HG02840 (cell line): ENCODE measurements around the gene PTRH1.

Experiments
- ATAC-seq: cut with Tn5 transposase; IDR thresholded peaks from one replicate; pipeline ENCODE4 v1.9.1; 2021; ENCODE audit warnings: mild to moderate bottlenecking, moderate library complexity, moderate number of reproducible peaks; ENCODE audit not compliant: unreplicated experiment, low FRiP score

PTRH1 gene

DNA sequence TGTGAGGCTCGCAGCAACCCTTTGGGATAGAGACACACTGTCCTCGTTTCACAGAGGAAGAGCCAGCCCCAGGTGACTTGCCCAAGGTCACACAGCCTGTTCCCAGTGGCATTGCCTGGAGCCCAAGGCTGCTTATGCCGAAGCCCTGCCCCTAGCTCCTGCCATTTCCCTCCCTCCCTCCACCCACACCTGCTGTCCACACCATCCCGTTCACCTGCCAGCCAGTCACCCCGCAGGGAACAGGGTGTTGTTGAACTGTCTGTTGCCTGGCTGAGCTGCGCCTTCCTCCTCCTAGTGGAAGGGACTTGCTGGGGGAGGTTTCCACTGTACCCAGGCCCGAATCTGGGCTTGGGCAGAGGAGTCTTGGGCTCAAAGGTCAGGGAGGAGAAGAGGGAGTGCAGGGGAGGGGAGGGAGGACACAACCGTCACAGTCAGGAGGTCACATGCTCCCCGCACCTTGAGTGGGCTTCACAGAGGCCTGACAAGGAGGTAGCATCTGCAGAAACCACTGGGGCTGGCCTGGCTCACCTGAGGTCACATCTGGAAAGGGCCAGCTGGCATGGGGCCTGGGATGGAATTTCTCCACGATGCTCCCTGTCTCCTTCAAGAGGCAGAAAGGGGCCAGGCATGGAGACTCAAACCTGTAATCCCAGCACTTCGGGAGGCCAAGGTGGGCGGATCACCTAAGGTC lies 6.7 kb upstream of the PTRH1 start:
- ATAC-seq = no peak

- no peak for ATAC-seq
These were observed 5.9 kb upstream of the PTRH1 start for GRCh38 chr9:127721391-127721821.

GRCh38 chr9:127720865-127721227 lies 5.4 kb upstream of the PTRH1 start:
- no peak for ATAC-seq

- no peak for ATAC-seq
These were observed 4.8 kb upstream of the PTRH1 start for GRCh38 chr9:127720031-127720864.

DNA sequence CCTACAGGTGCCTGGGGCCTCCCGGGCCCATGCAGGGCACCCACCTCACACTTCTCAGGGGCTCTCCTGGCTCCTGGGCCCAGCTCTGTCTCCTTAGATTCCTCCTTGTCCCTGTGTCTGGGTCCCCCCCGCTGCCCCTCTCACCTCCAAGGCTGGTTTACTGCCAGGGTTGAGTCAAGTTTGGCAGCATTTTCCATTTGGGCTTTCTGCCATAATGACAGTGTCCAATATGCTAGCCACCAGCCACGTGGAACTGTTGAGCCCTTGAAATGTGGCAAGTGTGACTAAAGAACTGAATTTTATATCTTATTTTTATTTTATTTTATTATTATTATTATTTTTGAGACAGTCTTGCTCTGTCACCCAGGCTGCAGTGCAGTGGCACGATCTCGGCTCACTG lies 2.3 kb upstream of the PTRH1 start:
- no peak for ATAC-seq

DNA sequence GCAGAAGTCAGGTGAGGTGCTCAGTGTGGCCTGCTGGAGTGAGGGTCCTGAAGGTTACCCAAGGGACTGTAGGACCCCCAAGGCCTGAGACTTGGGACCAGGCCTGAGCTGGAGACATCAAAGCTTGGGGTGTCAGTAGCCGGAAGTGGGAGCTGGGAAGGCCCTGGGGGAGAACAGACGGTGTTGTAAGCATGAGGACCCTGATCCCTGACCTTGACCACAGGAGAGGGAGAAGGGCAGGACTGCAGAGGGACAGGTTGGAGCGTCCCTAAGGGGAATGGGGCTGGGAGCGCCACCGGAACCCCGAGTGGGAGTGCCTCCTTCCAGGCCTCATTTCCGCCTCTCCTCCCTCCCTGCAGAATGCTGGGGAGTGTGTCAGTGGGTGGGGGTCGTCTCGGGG lies 949 bp upstream of the PTRH1 start:
- no peak for ATAC-seq

DNA sequence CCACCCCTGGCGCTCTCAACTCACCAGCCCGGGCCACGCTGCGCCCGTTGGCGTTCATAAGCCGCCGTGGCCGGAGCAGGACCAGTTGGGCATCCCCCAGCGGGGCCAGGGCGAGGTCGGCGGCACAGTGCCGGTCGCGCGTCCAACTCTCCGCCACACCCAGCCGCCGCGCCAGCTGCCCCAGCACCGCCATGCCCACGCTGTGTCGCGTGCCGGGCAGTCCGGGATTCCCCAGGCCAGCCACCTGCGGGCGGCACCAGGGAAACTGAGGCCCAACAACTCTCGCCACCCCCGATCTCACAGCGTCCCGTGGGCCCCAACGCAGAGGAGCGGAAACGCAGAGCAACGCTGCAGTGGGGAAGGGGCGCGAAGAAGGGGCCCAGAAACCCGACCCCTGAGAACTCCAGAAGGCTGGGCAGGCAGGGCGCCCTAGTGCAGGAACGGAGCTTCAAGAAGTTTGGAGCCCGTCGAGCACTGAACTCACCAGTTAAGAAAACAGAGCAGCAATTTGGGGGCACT lies 453 bp downstream of the PTRH1 start:
- no peak for ATAC-seq

DNA sequence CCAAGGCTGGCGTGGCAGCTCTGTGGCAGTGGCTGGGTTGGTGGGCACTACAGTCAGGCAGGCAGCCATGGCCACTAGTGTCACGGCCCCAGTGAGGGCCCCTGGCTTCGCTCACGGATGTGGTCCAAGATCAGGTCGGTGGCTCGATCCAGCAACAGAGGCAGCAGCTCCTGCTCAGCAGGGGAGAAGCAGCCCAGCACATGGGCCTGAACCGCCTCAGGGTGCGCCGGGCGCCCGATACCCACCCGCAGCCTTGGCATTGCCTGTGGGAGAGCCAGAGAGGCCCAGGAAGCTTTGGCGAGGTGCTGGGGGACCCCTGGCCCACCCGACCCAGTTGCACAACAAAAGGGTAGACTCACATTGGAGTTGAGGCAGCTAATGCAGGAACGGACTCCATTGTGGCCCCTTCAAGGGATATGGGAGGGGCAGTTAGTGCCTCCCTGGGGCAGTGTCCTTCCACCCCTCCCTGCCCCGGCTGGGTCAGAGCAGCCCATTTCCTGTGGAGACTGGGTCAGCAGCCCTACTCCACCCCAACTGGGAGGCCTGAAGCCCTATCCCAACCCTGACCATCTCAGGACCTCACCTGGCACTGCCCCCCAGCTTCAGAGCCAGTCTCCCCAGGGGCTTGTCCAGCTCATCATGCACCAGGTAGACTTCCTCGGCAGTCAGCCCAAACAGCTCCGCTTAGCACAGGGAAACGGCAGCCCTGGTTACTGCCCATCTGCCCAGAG lies 1.3 kb downstream of the PTRH1 start:
- no peak for ATAC-seq

- no peak for ATAC-seq
These were observed 2.6 kb downstream of the PTRH1 start for GRCh38 chr9:127712867-127713266.

GRCh38 chr9:127712371-127712770 lies 3.1 kb downstream of the PTRH1 start:
- no peak for ATAC-seq

DNA sequence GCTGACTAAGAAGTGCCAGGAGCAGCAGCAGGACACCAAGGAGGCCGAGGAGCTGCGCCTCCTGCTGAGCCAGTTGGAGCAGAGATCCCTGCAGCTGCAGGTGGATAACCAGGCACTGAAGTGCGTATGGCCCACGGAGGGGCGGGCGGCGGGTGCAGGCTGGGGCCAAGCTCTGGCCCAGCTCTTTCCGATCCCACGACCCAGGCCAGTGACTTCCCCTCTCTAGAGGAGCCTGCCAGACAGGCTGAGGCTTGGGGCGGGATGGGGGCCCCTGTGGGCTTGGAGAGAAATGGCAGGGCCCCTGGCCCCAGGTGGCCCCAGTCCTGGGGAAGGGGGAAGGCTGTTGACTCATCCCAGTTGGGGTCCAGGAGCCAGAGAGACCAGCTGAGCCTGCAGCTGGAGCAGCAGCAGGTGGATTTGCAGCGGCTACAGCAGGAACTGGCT lies 3.6 kb downstream of the PTRH1 start:
- ATAC-seq = no peak

- no peak for ATAC-seq
These were observed 4.2 kb downstream of the PTRH1 start for GRCh38 chr9:127711226-127711701.

GRCh38 chr9:127710204-127710783 lies 5.2 kb downstream of the PTRH1 start:
- ATAC-seq = no peak

DNA sequence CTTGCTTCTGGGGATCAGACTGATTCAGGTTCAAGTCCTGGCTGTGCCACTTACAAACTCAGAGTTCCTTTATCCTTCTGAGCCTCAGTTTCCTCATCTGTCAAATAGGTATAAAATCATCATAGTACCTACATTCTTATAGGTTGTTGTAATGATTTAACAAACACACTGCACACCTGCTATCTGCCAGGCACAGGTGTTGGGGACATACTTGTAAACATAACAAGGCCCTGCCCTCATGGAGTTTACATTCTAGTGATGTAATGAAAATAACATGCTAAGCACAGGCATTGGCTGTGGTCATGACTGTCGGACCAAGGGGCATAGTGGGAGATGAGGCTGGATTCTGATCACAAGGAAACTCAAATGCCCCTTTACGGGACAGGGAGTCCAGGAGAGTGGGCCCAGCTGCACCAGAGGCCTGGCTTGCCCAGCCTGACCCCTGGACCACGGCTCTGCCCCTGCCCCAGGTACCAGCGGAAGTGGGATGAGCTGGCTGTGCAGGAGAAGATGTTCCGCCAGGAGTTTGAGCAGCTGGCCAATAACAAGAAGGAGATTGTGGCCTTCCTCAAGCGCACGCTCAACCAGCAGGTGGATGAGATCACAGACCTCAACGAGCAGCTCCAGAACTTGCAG lies 6.4 kb downstream of the PTRH1 start:
- ATAC-seq = no peak

GRCh38 chr9:127707766-127708165 lies 7.7 kb downstream of the PTRH1 start:
- ATAC-seq = no peak

DNA sequence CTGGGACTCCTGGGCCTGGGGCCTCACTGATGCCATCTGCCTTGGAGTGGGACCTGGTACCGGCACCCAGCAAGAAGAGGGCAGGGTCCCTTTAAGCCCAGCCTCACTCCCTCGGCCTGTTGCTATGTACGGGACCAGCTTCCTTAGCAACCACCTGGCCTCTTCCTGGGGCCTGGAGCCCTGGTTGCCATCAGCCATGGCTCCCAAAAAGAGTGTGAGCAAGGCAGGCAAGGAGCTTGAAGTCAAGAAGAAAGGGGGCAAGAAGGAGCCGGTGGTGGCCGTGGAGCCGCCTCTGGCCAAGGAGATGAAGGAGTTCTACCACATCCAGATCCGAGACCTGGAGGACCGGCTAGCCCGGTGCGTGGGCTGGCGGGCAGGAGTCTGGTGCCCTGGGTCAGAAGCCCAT lies 8.6 kb downstream of the PTRH1 start, which contains the start of gene CFAP157:
Gene CFAP157, plus strand, starts transcription at position 153 of the 406 bp plus-strand sequence. Its CDS starts 44 bp downstream, at position 197.
- ATAC-seq = no peak

DNA sequence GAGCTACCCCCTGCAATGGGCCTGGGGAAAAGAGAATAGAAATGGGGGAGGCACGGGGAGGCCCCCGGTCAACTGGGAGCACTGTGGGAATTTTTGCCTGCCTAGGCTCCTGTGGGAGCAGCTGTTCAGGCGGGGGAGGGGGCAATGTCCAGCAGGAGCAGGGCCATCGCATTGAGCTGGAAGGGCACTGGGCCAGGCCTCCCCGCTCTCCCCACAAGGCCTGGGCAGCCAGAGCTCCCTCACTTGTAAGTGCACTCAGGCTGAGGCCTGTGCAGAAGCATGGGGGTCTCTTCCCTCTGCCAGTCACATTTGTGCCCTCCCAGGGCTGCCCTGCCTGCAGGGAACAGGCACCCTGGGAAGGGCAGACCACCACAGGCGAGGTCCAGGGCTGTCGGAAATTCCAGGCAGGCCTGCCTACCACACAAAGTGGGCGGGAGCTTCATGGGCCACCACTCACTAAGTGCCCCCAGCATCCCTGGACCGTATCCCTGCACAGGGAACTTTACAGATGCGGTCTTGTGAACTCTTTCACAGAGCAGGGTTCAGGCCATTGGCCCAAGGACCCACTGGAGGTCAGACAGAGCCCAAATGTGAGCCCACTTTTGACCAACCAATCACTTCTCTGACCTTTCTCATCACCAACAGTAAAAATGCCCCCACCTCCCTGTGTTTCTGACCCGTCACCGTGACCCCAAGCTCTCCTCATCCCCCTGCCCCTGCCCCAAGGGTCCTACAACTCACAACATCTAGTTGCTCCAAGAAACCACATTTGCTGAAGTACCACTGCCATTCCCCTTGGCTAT lies 9.7 kb downstream of the PTRH1 start:
- no peak for ATAC-seq

DNA sequence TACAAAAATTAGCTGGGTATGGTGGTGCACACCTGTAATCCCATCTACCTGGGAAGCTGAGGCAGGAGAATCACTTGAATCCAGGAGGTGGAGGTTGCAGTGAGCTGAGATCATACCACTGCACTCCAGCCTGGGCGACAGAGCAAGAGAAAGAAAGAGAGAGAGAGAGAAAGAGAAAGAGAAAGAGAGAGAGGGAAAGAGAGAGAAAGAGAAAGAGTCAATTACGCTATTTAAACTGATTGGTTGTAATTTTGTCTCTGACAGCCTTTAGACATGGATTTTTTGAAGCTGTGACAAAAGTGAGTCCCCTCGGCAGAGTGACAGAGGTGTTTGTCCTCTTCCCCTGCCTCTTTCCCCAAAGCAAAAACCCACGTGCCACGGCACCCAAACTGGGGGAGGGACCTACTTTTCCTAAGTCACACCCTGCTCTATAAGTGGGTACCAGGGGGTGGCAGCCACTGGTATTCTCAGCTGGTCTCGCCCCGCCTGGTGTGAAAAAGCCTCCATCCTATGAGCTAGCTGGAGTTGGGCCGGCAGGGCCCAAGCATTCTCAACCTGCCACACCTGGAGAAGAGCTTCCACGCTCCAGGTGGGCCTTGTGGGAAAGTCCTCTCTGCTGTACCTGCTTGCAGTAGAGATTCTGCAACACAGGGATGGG lies 12.0 kb downstream of the PTRH1 start:
- ATAC-seq = no peak
